ENCODE data around the gene CERCAM.

CERCAM gene, protein sequence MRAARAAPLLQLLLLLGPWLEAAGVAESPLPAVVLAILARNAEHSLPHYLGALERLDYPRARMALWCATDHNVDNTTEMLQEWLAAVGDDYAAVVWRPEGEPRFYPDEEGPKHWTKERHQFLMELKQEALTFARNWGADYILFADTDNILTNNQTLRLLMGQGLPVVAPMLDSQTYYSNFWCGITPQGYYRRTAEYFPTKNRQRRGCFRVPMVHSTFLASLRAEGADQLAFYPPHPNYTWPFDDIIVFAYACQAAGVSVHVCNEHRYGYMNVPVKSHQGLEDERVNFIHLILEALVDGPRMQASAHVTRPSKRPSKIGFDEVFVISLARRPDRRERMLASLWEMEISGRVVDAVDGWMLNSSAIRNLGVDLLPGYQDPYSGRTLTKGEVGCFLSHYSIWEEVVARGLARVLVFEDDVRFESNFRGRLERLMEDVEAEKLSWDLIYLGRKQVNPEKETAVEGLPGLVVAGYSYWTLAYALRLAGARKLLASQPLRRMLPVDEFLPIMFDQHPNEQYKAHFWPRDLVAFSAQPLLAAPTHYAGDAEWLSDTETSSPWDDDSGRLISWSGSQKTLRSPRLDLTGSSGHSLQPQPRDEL

DNA sequence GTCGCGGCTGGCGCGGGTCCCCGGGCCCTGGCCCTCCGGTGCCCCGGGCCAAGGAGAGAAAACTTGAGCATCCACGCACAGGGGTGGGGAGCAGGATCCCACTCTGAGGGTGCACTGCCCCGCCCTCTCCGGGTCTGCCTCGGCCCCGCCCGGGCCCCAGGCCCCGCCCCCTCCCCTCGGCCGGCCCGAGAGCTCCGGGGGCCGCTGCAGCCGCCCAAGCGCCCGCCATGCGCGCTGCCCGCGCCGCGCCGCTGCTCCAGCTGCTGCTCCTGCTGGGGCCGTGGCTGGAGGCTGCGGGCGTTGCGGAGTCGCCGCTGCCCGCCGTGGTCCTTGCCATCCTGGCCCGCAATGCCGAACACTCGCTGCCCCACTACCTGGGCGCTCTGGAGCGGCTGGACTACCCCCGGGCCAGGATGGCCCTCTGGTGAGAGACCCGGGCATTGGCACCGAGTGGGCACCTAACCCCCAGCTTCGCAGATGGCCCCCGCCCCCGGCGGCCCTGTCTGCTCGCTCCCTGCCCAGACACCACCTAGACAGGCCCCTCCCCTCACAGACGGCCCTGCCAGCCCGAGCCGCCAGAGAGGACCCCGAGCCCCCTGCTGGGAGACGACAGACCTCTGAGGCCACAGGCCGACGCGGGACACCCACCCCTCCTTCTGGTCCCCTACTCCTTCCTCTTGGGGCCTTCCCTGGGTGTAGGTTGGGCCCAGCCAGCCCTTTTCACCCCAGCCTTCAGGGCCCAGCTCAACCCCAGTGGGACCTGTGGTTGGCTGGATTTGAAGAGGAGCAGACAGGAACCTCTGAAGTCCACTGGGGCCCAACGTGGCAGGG lies at the start of gene CERCAM:
CERCAM (plus strand) TSS at position 207 of the 831 bp plus-strand sequence; CDS start at position 228, 21 bp downstream.
- TF ChIP-seq, protein P1, sequence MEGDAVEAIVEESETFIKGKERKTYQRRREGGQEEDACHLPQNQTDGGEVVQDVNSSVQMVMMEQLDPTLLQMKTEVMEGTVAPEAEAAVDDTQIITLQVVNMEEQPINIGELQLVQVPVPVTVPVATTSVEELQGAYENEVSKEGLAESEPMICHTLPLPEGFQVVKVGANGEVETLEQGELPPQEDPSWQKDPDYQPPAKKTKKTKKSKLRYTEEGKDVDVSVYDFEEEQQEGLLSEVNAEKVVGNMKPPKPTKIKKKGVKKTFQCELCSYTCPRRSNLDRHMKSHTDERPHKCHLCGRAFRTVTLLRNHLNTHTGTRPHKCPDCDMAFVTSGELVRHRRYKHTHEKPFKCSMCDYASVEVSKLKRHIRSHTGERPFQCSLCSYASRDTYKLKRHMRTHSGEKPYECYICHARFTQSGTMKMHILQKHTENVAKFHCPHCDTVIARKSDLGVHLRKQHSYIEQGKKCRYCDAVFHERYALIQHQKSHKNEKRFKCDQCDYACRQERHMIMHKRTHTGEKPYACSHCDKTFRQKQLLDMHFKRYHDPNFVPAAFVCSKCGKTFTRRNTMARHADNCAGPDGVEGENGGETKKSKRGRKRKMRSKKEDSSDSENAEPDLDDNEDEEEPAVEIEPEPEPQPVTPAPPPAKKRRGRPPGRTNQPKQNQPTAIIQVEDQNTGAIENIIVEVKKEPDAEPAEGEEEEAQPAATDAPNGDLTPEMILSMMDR (IDR thresholded peaks at IDR 0.05; ENCODE audit: extremely low read depth, insufficient read depth, missing control alignments): no peak
- in situ Hi-C loops (cut with MboI; ENCODE audit: low pct_unique_long_range_greater_than_20kb, low sequenced_read_pairs, unreplicated experiment): no loop called here
- DNase-seq (ENCODE audit: low spot score): peak; percentile 92

DNA sequence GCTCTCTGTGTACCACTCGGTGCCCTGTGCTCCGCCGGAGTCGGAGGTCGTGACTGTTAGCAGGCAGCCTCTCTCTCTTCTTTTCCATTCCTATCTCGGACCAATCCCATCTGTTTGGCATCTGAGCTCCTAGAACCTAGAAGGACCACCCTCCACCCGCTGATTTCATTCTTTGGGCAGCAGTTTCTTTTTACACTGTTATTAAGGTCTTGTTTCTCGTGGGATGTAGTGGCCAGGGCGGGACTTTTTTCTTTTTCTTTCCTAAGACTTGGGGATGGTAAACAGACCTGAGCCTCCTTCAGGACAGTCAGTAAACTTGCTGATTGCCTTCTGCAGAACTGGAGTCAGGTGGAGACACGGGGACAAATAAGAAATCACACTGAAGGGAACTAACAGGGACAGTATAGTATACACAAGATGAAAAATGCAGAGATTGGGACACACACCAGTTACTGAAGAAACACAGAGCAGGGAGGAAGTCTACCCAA lies 49.0 kb upstream of the CERCAM start:
- DNase-seq (ENCODE audit: low spot score): no peak
- in situ Hi-C loops (cut with MboI; ENCODE audit: low pct_unique_long_range_greater_than_20kb, low sequenced_read_pairs, unreplicated experiment): no loop called here
- TF ChIP-seq, protein P1 (IDR thresholded peaks at IDR 0.05; ENCODE audit: extremely low read depth, insufficient read depth, missing control alignments): no peak

DNA sequence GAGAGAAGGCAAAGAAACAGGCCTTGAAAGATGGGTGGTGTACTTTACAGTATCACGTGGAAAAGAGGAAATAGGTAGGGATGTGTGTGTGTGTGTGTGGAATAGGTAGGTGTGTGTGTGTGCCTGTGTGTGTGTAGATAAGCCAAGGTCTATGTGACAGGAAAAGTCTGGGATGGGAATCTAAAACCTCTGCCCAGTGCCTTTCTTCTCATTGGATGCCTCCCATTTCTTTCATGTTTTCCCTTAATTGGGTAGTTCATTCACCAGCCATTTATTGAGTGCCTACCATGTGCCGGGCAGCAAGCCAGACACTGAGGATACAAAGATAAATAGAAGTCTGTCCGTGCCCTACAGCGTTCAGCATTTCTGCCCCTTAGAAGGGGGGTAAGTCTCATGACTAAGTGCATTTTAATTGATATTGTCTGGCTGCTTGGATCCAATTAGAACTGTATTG lies 48.4 kb upstream of the CERCAM start:
- no peak for DNase-seq (ENCODE audit: low spot score)
- TF ChIP-seq, protein P1 (IDR thresholded peaks at IDR 0.05; ENCODE audit: extremely low read depth, insufficient read depth, missing control alignments): no peak
- in situ Hi-C loops (cut with MboI; ENCODE audit: low pct_unique_long_range_greater_than_20kb, low sequenced_read_pairs, unreplicated experiment): no loop called here

DNA sequence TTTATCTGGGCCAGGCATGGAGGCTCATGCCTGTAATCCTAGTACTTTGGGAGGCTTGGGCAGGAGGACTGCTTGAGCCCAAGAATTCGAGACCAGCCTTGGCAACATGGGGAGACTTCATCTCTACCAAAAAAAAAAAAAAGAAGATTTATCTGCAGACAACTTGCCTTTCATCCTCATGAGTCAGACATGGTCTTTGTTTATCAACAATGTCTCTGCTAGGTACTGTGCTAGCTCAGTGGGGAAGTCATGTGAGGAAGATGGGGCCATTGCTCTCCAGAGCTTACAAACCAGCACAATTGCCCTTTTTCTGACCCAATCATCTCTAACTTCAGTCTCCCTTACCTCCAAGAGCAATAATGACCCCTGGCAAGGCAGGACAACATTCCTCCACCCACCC lies 47.9 kb upstream of the CERCAM start:
- in situ Hi-C loops (cut with MboI; ENCODE audit: low pct_unique_long_range_greater_than_20kb, low sequenced_read_pairs, unreplicated experiment): no loop called here
- TF ChIP-seq, protein P1 (IDR thresholded peaks at IDR 0.05; ENCODE audit: extremely low read depth, insufficient read depth, missing control alignments): no peak
- no peak for DNase-seq (ENCODE audit: low spot score)

DNA sequence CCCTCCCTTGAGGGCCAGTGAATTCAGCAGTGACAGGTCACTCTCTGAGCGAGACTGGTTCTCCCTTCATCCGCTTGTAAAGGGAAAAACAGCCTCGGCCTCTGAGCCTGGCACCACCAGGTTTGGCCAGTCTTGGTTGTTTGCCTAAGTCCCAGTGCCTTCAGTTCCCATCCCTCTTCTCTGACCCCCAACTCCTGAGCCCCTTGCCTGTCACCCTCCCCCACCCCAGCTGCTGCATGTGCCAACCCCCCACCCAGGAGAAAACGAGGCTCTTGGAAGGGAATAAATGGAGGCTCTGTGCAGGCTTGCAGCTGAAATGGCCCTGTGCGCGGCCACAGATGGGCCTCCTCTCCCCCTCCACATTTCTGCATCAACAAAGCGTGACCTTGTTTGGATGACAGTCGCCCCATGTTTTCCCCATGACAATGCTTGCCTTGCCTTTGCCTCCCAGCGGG lies 46.4 kb upstream of the CERCAM start:
- TF ChIP-seq, protein P1 (IDR thresholded peaks at IDR 0.05; ENCODE audit: extremely low read depth, insufficient read depth, missing control alignments): no peak
- DNase-seq (ENCODE audit: low spot score): no peak
- in situ Hi-C loops (cut with MboI; ENCODE audit: low pct_unique_long_range_greater_than_20kb, low sequenced_read_pairs, unreplicated experiment): no loop called here

DNA sequence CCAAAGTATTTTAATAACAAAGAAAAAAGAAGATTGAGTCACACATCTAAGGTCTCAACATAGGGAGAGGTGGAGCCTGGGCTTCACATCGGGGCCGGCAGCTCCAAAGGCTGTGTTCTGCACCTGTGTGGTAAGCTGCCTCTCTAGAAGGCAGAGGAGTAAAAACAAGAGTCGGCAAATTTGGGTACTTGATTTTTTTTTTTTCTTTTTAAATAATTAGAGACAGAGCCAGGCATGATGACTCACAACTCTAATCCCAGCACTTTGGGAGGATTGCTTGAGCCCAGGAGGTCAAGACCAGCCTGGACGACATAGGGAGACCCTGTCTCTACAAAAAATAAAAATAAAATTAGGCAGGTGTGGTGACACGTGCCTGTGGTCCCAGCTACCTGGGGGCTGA lies 44.8 kb upstream of the CERCAM start:
- no peak for DNase-seq (ENCODE audit: low spot score)
- TF ChIP-seq, protein P1 (IDR thresholded peaks at IDR 0.05; ENCODE audit: extremely low read depth, insufficient read depth, missing control alignments): no peak
- in situ Hi-C loops (cut with MboI; ENCODE audit: low pct_unique_long_range_greater_than_20kb, low sequenced_read_pairs, unreplicated experiment): no loop called here
